ENCODE results near the gene RPL18A. TPM values are rescaled to one million over a fixed set of nuclear protein-coding genes. Genes with fewer than 3 reads are reported as not detected.

RPL18A gene
- total RNA-seq, 1 donor from 2014 or later, result 1,710 TPM

GRCh38 chr19:17888260-17888659 lies 28.6 kb downstream of the RPL18A start:
- Mint-ChIP-seq H3K27ac (ENCODE audit: unreplicated experiment) (no peak overlapping the region), H3K36me3 (ENCODE audit: unreplicated experiment) (no peaks in the 10 kb centered on the region), H3K4me1 (ENCODE audit: unreplicated experiment) (no peaks in the 10 kb centered on the region), H3K4me3 (ENCODE audit: unreplicated experiment) (no peak overlapping the region), H3K9me3 (ENCODE audit: unreplicated experiment) (no peaks in the 10 kb centered on the region), H3K27me3 (ENCODE audit: unreplicated experiment) (peaks cover 12% of the 10 kb centered on the region)
- TF ChIP-seq CTCF (IDR thresholded peaks at IDR 0.05), result no peak
- DNase-seq (ENCODE audit: extremely low spot score, unreplicated experiment), result no peak

- H3K9me3 Mint-ChIP-seq (ENCODE audit: unreplicated experiment), result no peaks in the 10 kb centered on the region
- peaks cover 14% of the 10 kb centered on the region for H3K27me3 Mint-ChIP-seq (ENCODE audit: unreplicated experiment)
- no peak overlapping the region for H3K4me3 Mint-ChIP-seq (ENCODE audit: unreplicated experiment)
- DNase-seq (ENCODE audit: extremely low spot score, unreplicated experiment), result no peak
- H3K4me1 Mint-ChIP-seq (ENCODE audit: unreplicated experiment), result no peaks in the 10 kb centered on the region
- no peak for TF ChIP-seq CTCF (IDR thresholded peaks at IDR 0.05)
- H3K27ac Mint-ChIP-seq (ENCODE audit: unreplicated experiment), result no peak overlapping the region
- H3K36me3 Mint-ChIP-seq (ENCODE audit: unreplicated experiment), result no peaks in the 10 kb centered on the region
Observed at GRCh38 chr19:17889609-17890214, 30.0 kb downstream of the RPL18A start.

- no peak for DNase-seq (ENCODE audit: extremely low spot score, unreplicated experiment)
- H3K27me3 Mint-ChIP-seq (ENCODE audit: unreplicated experiment), result peaks cover 15% of the 10 kb centered on the region
- no peaks in the 10 kb centered on the region for H3K4me1 Mint-ChIP-seq (ENCODE audit: unreplicated experiment)
- no peak overlapping the region for H3K27ac Mint-ChIP-seq (ENCODE audit: unreplicated experiment)
- TF ChIP-seq CTCF (IDR thresholded peaks at IDR 0.05), result no peak
- no peak overlapping the region for H3K4me3 Mint-ChIP-seq (ENCODE audit: unreplicated experiment)
- no peaks in the 10 kb centered on the region for H3K36me3 Mint-ChIP-seq (ENCODE audit: unreplicated experiment)
- H3K9me3 Mint-ChIP-seq (ENCODE audit: unreplicated experiment), result no peaks in the 10 kb centered on the region
Observed at GRCh38 chr19:17893766-17894165, 34.1 kb downstream of the RPL18A start.

- Mint-ChIP-seq H3K27ac (ENCODE audit: unreplicated experiment) (no peak overlapping the region), H3K27me3 (ENCODE audit: unreplicated experiment) (peaks cover 35% of the 10 kb centered on the region), H3K36me3 (ENCODE audit: unreplicated experiment) (no peaks in the 10 kb centered on the region), H3K9me3 (ENCODE audit: unreplicated experiment) (no peaks in the 10 kb centered on the region), H3K4me1 (ENCODE audit: unreplicated experiment) (peaks cover 6% of the 10 kb centered on the region), H3K4me3 (ENCODE audit: unreplicated experiment) (no peak overlapping the region)
- DNase-seq (ENCODE audit: extremely low spot score, unreplicated experiment), result no peak
- TF ChIP-seq CTCF (IDR thresholded peaks at IDR 0.05), result no peak
Observed at GRCh38 chr19:17902701-17903100, 43.0 kb downstream of the RPL18A start.

- no peak for DNase-seq (ENCODE audit: extremely low spot score, unreplicated experiment)
- peaks cover 2% of the 10 kb centered on the region for H3K36me3 Mint-ChIP-seq (ENCODE audit: unreplicated experiment)
- H3K27ac Mint-ChIP-seq (ENCODE audit: unreplicated experiment), result no peak overlapping the region
- TF ChIP-seq CTCF (IDR thresholded peaks at IDR 0.05), result no peak
- H3K4me3 Mint-ChIP-seq (ENCODE audit: unreplicated experiment), result no peak overlapping the region
- peaks cover 13% of the 10 kb centered on the region for H3K4me1 Mint-ChIP-seq (ENCODE audit: unreplicated experiment)
- no peaks in the 10 kb centered on the region for H3K27me3 Mint-ChIP-seq (ENCODE audit: unreplicated experiment)
- peaks cover 7% of the 10 kb centered on the region for H3K9me3 Mint-ChIP-seq (ENCODE audit: unreplicated experiment)
Observed at GRCh38 chr19:17908244-17908643, 48.5 kb downstream of the RPL18A start.
